HG03575 (cell line): ENCODE measurements around the gene CYP4F22.

Experiments
- ATAC-seq: cut with Tn5 transposase; IDR thresholded peaks from one replicate; pipeline ENCODE4 v1.9.1; 2021; ENCODE audit not compliant: unreplicated experiment, insufficient number of reproducible peaks, low FRiP score; ENCODE audit errors: extremely low read depth

CYP4F22 gene

DNA sequence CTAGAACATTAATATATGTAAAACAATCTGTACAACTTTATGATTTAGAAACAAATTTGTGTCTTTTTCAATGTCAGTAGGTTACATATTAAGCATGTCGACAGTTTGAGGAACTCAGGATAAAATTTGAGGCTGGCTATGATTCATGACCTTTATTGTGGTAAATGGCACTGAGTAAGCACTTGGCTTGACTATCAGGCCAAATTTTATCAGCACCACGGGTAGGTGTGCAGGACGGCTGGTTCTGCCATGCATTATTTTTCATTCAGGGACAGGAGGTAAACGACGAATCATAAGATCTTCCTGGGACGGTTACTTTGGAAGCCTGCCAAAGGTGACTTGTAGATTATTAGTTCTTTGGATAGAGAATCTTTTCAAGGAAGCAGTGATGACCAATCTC, 86.7 kb downstream of the CYP4F22 start:
- ATAC-seq = no peak
